ENCODE data around the gene DCLK1.
"Not testable (repeated sequence)": the region's sequence is repeated elsewhere in the genome, so short reads cannot be mapped to it uniquely, and the experiment has no call there.

Gene DCLK1

GRCh38 chr13:35984287-35984686 lies 146.9 kb downstream of the DCLK1 start:
- DNase-seq (no peak), ATAC-seq (no peak)
- Mint-ChIP-seq H3K36me3 (ENCODE audit: low read depth) (no peaks in the 10 kb centered on the region), H3K27me3 (peaks cover 4% of the 10 kb centered on the region), H3K4me3 (no peak overlapping the region), H3K27ac (no peak overlapping the region), H3K9me3 (no peaks in the 10 kb centered on the region), H3K4me1 (no peaks in the 10 kb centered on the region)

- not testable (repeated sequence) for H3K4me1 Mint-ChIP-seq; H3K36me3 Mint-ChIP-seq (ENCODE audit: low read depth); H3K9me3 Mint-ChIP-seq; H3K27ac Mint-ChIP-seq; H3K27me3 Mint-ChIP-seq; ATAC-seq; H3K4me3 Mint-ChIP-seq; DNase-seq
Observed at GRCh38 chr13:35983703-35984102, 147.5 kb downstream of the DCLK1 start.

DNA sequence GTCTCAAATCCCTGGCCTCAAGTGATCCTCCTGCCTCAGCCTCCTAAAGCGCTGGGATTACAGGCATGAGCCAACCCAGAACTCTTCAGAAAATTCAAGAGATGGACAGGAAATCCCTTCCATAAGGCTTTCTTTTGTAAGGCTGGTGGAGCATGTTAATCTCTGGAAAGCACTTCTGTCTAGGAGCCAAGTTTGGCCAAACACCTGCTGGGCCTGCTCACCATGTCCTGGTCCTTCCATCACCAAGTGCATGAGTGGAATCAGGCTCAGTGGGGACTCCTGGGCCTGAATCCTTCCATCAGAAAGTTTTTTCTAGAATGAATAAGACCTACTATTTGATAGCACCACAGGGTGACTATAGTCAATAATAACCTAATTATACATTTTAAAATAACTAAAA lies 148.0 kb downstream of the DCLK1 start:
- Mint-ChIP-seq H3K27me3 (peaks cover 5% of the 10 kb centered on the region), H3K9me3 (no peaks in the 10 kb centered on the region), H3K4me3 (no peak overlapping the region), H3K4me1 (no peaks in the 10 kb centered on the region), H3K27ac (no peak overlapping the region), H3K36me3 (ENCODE audit: low read depth) (no peaks in the 10 kb centered on the region)
- no peak for ATAC-seq
- no peak for DNase-seq

- Mint-ChIP-seq H3K27ac (no peak overlapping the region), H3K36me3 (ENCODE audit: low read depth) (no peaks in the 10 kb centered on the region), H3K27me3 (peaks cover 3% of the 10 kb centered on the region), H3K4me1 (no peaks in the 10 kb centered on the region), H3K4me3 (no peak overlapping the region), H3K9me3 (no peaks in the 10 kb centered on the region)
- DNase-seq (no peak), ATAC-seq (no peak)
Observed at GRCh38 chr13:35979361-35979951, 151.7 kb downstream of the DCLK1 start.

DNA sequence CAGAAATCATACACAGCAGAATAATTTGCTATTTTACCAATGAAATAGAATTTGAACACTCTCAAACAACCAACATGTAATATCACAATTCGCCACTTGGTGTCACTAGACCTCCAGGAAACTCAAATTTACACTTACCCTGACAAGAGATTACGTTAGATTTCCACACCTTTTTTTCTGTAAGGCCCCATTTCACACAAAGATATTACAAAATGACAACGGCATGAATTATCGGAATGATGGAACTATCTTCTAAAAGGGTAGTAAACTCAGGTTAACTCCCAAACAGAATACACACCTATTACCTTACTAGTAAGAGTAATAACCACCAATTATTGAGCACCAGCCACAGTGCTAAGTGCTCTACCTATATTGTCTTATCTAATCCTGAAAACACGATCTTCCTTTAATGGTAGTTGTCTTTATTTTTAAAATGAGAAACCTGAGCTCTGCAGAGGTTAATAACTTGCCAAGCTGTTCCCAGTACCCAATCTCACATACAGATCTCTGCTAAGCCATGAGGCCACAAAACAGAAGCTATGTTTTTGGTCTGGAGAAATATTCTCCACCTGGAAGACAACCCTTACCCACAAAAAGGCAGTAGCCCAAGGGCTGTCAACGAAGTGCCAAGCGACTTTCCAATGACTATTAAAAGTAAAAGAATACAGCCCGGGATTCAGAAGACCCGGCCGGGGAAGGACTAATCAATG lies 152.4 kb downstream of the DCLK1 start:
- Mint-ChIP-seq H3K27me3 (peaks cover 3% of the 10 kb centered on the region), H3K9me3 (no peaks in the 10 kb centered on the region), H3K4me3 (no peak overlapping the region), H3K36me3 (ENCODE audit: low read depth) (no peaks in the 10 kb centered on the region), H3K4me1 (no peaks in the 10 kb centered on the region), H3K27ac (no peak overlapping the region)
- peak; percentile 16 for DNase-seq
- ATAC-seq = no peak

DNA sequence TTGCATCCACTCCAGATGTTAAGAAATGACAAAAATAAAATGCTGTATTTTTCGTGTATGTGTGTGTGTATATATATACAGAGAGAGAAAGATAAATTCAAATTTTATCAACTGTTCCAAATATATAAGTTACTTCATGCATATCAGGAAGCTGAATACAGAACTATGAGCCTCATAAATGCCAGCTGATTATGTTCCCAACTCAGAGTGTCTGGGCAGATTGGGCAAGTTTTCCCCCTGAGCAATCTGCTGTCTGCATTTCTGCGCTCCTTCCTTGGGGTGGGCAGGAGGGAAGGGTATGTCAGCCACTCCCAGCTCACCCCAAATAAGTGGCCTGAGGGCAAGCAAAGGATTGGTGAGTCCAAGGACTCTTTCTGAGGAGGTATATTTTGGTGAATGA lies 154.1 kb downstream of the DCLK1 start:
- Mint-ChIP-seq H3K27ac (no peak overlapping the region), H3K9me3 (peaks cover 4% of the 10 kb centered on the region), H3K27me3 (peaks cover 3% of the 10 kb centered on the region), H3K36me3 (ENCODE audit: low read depth) (no peaks in the 10 kb centered on the region), H3K4me3 (no peak overlapping the region), H3K4me1 (no peaks in the 10 kb centered on the region)
- no peak for ATAC-seq
- DNase-seq = no peak

DNA sequence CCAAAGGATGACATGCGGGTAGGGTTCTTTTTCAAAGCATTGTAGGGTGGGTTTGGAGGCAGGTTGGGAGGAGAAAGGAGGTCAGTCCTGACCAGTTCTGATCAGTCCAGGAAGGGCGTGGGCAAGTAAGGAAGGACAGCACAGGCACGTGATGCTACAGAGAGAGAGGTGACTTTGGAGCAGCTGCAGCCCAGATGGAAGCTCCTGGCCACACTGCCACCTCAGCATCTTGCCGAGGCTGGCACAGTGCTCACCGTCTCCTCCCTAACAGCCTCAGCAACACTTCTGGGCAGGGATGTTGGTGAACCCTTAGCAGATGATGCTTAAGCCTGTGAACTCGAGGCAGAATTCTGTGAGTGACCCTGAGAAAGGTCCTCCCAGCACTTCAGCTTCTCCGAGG lies 155.1 kb downstream of the DCLK1 start:
- Mint-ChIP-seq H3K27me3 (peaks cover 3% of the 10 kb centered on the region), H3K27ac (no peak overlapping the region), H3K9me3 (peaks cover 4% of the 10 kb centered on the region), H3K4me1 (no peaks in the 10 kb centered on the region), H3K4me3 (no peak overlapping the region), H3K36me3 (ENCODE audit: low read depth) (no peaks in the 10 kb centered on the region)
- ATAC-seq (no peak), DNase-seq (no peak)

- not testable (repeated sequence) for H3K27me3 Mint-ChIP-seq; H3K36me3 Mint-ChIP-seq (ENCODE audit: low read depth); H3K4me1 Mint-ChIP-seq; H3K27ac Mint-ChIP-seq; DNase-seq; H3K4me3 Mint-ChIP-seq; H3K9me3 Mint-ChIP-seq; ATAC-seq
Observed at GRCh38 chr13:35966951-35967350, 164.2 kb downstream of the DCLK1 start.

DNA sequence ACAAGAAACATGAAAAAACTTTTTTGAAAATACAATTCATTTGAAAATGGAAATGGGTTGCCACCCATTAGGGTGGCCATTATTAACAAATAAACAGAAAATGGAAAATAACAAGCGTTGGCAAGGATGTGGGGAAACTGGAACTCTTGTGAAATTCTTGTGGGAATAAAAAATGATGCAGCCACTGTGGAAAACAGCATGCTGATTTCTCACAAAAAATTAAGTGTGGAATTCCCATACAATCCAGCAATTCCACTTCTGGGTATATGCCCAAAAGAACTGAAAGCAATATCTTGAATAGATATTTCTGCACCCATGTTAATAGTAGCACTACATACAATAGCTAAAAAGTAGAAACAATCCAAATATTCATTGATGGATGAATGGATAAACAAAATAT lies 165.2 kb downstream of the DCLK1 start:
- Mint-ChIP-seq H3K36me3 (ENCODE audit: low read depth) (no peaks in the 10 kb centered on the region), H3K27me3 (no peaks in the 10 kb centered on the region), H3K9me3 (no peaks in the 10 kb centered on the region), H3K27ac (no peak overlapping the region), H3K4me1 (no peaks in the 10 kb centered on the region), H3K4me3 (no peak overlapping the region)
- ATAC-seq (no peak), DNase-seq (no peak)

GRCh38 chr13:35965226-35965927 lies 165.8 kb downstream of the DCLK1 start:
- Mint-ChIP-seq H3K4me3 (no peak overlapping the region), H3K27ac (no peak overlapping the region), H3K9me3 (no peaks in the 10 kb centered on the region), H3K4me1 (no peaks in the 10 kb centered on the region), H3K36me3 (ENCODE audit: low read depth) (no peaks in the 10 kb centered on the region), H3K27me3 (no peaks in the 10 kb centered on the region)
- no peak for ATAC-seq
- DNase-seq = no peak

DNA sequence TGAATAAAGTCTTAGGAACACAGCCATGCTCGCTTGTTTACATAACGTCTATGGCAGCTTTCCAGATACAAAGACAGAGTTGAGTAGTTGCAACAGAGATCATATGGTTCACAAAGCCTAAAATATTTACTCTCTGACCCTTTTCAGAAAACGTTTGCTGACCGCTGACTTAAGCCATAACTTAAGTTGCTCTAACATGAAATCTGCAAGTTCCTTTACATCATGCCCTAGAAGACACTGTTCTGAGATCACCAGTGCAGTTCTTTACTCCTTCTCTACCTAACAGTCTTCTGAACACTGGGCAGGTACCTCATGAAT lies 166.4 kb downstream of the DCLK1 start:
- no peak overlapping the region for H3K27ac Mint-ChIP-seq
- no peak overlapping the region for H3K4me3 Mint-ChIP-seq
- ATAC-seq (no peak), DNase-seq (no peak)
- H3K27me3 Mint-ChIP-seq = no peaks in the 10 kb centered on the region
- no peaks in the 10 kb centered on the region for H3K9me3 Mint-ChIP-seq
- H3K4me1 Mint-ChIP-seq = no peaks in the 10 kb centered on the region
- no peaks in the 10 kb centered on the region for H3K36me3 Mint-ChIP-seq (ENCODE audit: low read depth)

DNA sequence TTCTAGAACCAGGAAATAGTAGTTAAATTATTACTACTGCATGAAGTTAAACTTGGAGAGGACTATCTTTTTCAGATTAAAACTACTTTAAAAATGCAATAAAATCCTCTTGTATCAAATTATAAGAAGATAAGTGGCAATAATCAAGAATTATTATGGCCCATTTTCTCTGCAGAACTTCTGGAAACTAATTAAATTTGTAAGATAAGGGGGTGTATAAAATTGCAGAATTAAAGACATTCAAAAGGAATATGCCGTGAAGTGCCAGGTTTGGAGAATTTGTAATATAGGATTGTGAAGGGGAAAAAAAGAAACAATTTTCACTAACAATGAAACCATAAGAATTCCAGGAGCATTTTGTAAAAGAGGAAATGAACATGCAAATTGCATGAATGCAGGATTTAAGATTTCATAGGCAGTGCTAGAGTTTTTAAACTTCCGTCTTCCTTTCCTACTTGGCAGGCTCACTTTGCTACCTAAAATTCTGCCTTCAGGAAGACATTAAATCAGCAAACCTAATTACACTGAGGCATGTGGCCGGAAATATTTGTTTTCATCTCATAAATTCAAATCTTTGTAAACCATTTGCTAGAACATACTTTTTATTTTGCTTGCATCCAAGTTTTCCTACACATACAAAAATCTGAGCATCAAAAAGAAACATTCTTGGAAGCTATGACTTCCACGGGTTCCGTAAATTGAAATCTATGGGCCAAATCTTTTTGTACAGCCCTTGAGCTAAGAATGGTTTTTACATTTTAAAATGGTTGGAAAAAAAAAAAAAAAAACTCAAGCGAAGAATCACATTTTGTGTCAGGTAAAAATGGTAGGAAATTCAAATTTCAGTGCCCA lies 166.9 kb downstream of the DCLK1 start:
- ATAC-seq = no peak
- Mint-ChIP-seq H3K9me3 (no peaks in the 10 kb centered on the region), H3K36me3 (ENCODE audit: low read depth) (no peaks in the 10 kb centered on the region), H3K4me1 (no peaks in the 10 kb centered on the region), H3K4me3 (no peak overlapping the region), H3K27me3 (no peaks in the 10 kb centered on the region), H3K27ac (no peak overlapping the region)
- DNase-seq = no peak

- ATAC-seq (no peak), DNase-seq (no peak)
- H3K4me1 Mint-ChIP-seq = no peaks in the 10 kb centered on the region
- H3K36me3 Mint-ChIP-seq (ENCODE audit: low read depth) = no peaks in the 10 kb centered on the region
- H3K27me3 Mint-ChIP-seq = no peaks in the 10 kb centered on the region
- no peak overlapping the region for H3K4me3 Mint-ChIP-seq
- no peaks in the 10 kb centered on the region for H3K9me3 Mint-ChIP-seq
- no peak overlapping the region for H3K27ac Mint-ChIP-seq
Observed at GRCh38 chr13:35961461-35962220, 169.5 kb downstream of the DCLK1 start.

GRCh38 chr13:35961002-35961401 lies 170.2 kb downstream of the DCLK1 start:
- Mint-ChIP-seq H3K36me3 (ENCODE audit: low read depth) (no peaks in the 10 kb centered on the region), H3K27me3 (no peaks in the 10 kb centered on the region), H3K27ac (no peak overlapping the region), H3K4me3 (no peak overlapping the region), H3K4me1 (no peaks in the 10 kb centered on the region), H3K9me3 (no peaks in the 10 kb centered on the region)
- DNase-seq = no peak
- ATAC-seq = no peak
